GM20431 (cell line): ENCODE results near the gene SYNPO.

Source experiments
- in situ Hi-C: fragments of 300-500 bp; cut with MseI, MboI; formaldehyde crosslinking; loops from one replicate; pipeline ENCODE4 v1.15.0; 2020; ENCODE audit warnings: low sequenced_read_pairs; ENCODE audit not compliant: unreplicated experiment

The SYNPO gene

GRCh38 chr5:150638488-150639376, 1.7 kb upstream of the SYNPO start:
- in situ Hi-C loops: no loop called here

GRCh38 chr5:150639377-150639692, 1.1 kb upstream of the SYNPO start:
- in situ Hi-C loops: no loop called here

- in situ Hi-C loops: loop anchor here (10.0 kb wide), 1 partner anchor 75 kb away; no protein-coding TSS in a partner anchor
Measured at GRCh38 chr5:150639751-150640150, 709 bp upstream of the SYNPO start.

GRCh38 chr5:150641006-150641570, 628 bp downstream of the SYNPO start:
- in situ Hi-C loops: loop anchor here (10.0 kb wide), 1 partner anchor 76 kb away; no protein-coding TSS in a partner anchor

- in situ Hi-C loops: loop anchor here (10.0 kb wide), 1 partner anchor 77 kb away; no protein-coding TSS in a partner anchor
Measured at GRCh38 chr5:150641824-150642566, 1.5 kb downstream of the SYNPO start.

- in situ Hi-C loops: loop anchor here (10.0 kb wide), 1 partner anchor 78 kb away; no protein-coding TSS in a partner anchor
Measured at GRCh38 chr5:150642567-150642927, 2.1 kb downstream of the SYNPO start.

- in situ Hi-C loops: loop anchor here (10.0 kb wide), 1 partner anchor 78 kb away; no protein-coding TSS in a partner anchor
Measured at GRCh38 chr5:150642991-150643710, 2.7 kb downstream of the SYNPO start.

GRCh38 chr5:150644058-150644457, 3.6 kb downstream of the SYNPO start:
- in situ Hi-C loops: loop anchor here (10.0 kb wide), 1 partner anchor 79 kb away; no protein-coding TSS in a partner anchor

- in situ Hi-C loops: loop anchor here (10.0 kb wide), 1 partner anchor 80 kb away; no protein-coding TSS in a partner anchor
Measured at GRCh38 chr5:150644514-150644913, 4.1 kb downstream of the SYNPO start.

- in situ Hi-C loops: loop anchor here (10.0 kb wide), 1 partner anchor 80 kb away; no protein-coding TSS in a partner anchor
Measured at GRCh38 chr5:150645070-150645700, 4.7 kb downstream of the SYNPO start.

- in situ Hi-C loops: loop anchor here (10.0 kb wide), 1 partner anchor 83 kb away; no protein-coding TSS in a partner anchor
Measured at GRCh38 chr5:150647275-150648251, 7.1 kb downstream of the SYNPO start.

GRCh38 chr5:150648294-150649107, 8.0 kb downstream of the SYNPO start:
- in situ Hi-C loops: loop anchor here (10.0 kb wide), 1 partner anchor 84 kb away; no protein-coding TSS in a partner anchor

- in situ Hi-C loops: loop anchor here (10.0 kb wide), 1 partner anchor 85 kb away; no protein-coding TSS in a partner anchor
Measured at GRCh38 chr5:150649108-150650020, 8.9 kb downstream of the SYNPO start.

- in situ Hi-C loops: no loop called here
Measured at GRCh38 chr5:150650021-150651006, 9.9 kb downstream of the SYNPO start.

GRCh38 chr5:150651382-150651781, 10.9 kb downstream of the SYNPO start:
- in situ Hi-C loops: no loop called here
